Muscle layer of duodenum (tissue), 2 donors: ENCODE measurements around the gene PDZD7.

ENCODE experiments used
- H3K27ac ChIP-seq: one replicate; pipeline ENCODE4 v1.7.0; 2013; ENCODE audit warnings: mild to moderate bottlenecking, low read length
- H3K27me3 ChIP-seq: one replicate; pipeline ENCODE4 v1.7.0; 2013; ENCODE audit warnings: low read depth, mild to moderate bottlenecking, control low read depth, low read length
- H3K36me3 ChIP-seq, 2 donors: one replicate each; pipeline ENCODE4 v1.7.0; 2013; ENCODE audit warnings: low read length in 2 of 2, control low read depth in 1 of 2, mild to moderate bottlenecking in 1 of 2; ENCODE audit not compliant: insufficient read depth in 2 of 2, control insufficient read depth in 1 of 2
- H3K4me1 ChIP-seq, 2 donors: one replicate each; pipeline ENCODE4 v1.7.0; 2013; ENCODE audit warnings: low read length in 2 of 2, mild to moderate bottlenecking in 2 of 2, control low read depth in 1 of 2, moderate library complexity in 1 of 2; ENCODE audit not compliant: insufficient read depth in 2 of 2, control insufficient read depth in 1 of 2
- H3K4me3 ChIP-seq, 2 donors: one replicate each; pipeline ENCODE4 v1.7.0; 2013; ENCODE audit warnings: low read length in 2 of 2, low read depth in 1 of 2, mild to moderate bottlenecking in 1 of 2
- H3K9me3 ChIP-seq, 2 donors: one replicate each; pipeline ENCODE4 v1.7.0; 2013; ENCODE audit warnings: low read length in 2 of 2, control low read depth in 1 of 2, mild to moderate bottlenecking in 1 of 2; ENCODE audit not compliant: control insufficient read depth in 1 of 2
- donor health status: healthy.

The PDZD7 gene

DNA sequence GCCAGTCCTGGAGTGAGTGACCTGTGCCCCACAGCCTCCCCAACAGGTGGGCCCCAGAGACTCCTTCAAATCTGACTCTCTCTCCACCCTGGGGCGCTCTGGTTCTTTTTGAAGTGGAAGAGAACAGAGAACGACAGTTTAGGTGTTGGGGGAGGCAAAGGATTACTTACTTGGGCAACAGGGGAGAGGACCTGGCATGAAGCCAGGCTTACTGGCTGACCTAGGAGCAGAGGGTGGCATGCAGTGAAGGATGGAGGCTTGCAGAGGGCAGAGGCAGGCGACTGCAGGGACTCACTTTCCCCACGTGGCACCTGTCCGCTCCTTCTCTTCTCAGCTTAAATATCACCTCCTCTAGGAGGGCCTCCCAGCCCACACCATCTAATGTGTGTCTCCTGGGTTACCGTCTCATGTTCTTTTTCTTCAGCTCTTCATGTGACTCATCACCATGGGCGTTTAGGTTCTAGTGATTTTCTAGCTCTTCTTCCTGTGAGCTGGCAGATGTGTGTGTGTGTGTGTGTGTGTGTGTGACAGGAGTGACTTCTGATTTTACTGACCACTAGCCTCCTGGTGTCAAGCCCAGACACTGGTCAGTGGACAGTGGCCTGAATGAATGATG is 15.9 kb downstream of the PDZD7 start:
- Histone ChIP-seq H3K4me1 (peaks cover 8 to 32% of the 10 kb centered on the region in 2 donors), H3K4me3 (no peak overlapping the region), H3K9me3 (no peaks in the 10 kb centered on the region), H3K27me3 (no peaks in the 10 kb centered on the region), H3K27ac (no peak overlapping the region), H3K36me3 (no peaks in the 10 kb centered on the region)

DNA sequence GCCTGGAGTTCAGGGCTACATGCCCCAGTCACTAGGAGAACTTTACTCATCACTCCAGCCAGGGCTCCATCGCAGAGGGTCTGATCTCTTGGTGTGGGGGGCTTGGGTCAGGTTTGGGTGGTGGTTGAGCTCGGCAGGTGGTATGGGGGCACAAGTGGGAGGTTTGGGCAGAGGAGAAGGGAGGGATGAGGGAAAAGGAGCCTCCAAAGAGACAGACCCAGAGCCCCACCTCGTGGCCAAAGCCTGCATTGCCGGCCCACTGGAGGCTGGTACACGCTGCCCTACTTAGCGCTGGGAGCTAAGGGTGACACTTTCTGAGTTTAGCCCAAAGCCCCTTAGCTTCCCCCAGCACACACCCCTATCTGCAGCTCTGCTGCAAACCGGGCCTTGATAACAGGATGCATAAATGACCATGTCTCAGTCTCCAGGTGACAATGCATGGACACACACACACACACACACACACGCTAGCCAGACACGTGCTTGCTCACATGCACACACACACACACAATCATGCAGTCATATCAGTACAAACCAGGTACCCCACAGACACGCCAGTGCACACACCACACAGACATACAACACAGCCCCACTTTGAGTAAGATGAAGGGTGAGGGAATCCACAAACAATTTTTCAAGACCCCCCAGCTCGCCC is 16.6 kb downstream of the PDZD7 start:
- no peaks in the 10 kb centered on the region for H3K36me3 ChIP-seq
- H3K4me1 ChIP-seq: peaks cover 8 to 32% of the 10 kb centered on the region in 2 donors
- no peak overlapping the region for H3K4me3 ChIP-seq
- no peaks in the 10 kb centered on the region for H3K27me3 ChIP-seq
- no peaks in the 10 kb centered on the region for H3K9me3 ChIP-seq
- H3K27ac ChIP-seq: no peak overlapping the region

DNA sequence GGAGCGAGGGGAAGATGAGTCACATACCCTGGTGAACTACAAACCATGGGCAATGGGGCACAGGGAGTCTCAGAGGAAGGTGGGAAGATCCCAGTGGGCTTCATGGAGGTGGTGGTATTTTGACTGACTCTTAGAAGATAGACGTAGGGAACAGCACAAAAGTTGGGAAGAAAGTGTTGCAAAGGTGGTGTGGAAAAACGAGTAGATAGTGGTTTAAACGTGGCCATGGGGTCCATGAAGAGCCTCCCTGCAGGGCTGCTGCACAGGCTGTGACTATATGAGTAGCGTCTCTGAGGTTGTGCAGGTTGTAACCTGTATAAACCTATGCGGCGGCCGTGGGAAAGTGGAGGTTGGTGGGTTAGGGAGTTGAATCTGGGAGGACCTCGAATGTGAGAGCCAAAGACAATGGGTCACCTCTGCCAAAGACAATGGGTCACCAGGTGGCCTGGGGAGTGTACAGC is 17.5 kb downstream of the PDZD7 start:
- Histone ChIP-seq H3K27me3 (no peaks in the 10 kb centered on the region), H3K4me1 (peaks cover 8 to 35% of the 10 kb centered on the region in 2 donors), H3K9me3 (no peaks in the 10 kb centered on the region), H3K36me3 (no peaks in the 10 kb centered on the region), H3K27ac (no peak overlapping the region), H3K4me3 (no peak overlapping the region)

DNA sequence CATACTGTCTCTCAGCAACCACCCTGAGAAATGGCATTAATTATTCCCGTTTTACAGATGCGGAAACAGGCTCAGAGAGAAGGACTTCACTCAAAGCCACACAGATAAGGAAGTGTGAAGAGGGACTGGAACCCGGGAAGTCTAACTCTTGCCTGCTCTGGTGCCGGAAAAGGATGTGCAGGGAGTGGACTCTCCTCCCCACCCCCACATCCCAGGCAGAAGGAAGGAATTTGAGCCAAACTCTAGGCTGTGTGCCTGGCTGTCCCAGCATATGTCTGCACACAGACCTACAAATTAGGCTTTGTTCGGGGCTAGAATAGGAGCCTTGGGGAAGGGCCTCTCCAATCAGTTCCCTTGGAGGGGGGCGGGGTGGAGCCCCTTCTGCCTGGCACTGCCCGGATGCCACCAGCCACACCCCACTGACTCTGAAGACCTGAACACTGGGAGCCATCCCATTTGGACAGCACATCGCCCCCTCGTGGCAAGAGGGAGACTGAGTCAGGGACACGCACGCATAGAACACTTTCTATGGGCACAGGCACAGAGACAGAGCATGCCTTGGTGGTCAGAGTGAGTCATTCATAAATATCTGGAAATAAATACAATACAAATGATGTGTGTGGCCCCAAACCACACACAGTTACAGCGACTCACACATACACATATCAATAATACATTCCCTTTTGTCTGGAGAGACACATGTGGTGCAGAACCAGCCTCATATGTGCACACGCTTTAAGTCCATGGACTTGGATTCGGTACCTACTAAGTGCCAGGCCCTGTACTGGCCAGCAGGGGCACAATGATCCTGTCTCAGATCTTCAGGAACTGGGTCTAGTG is 18.2 kb downstream of the PDZD7 start:
- no peak overlapping the region for H3K27ac ChIP-seq
- no peaks in the 10 kb centered on the region for H3K9me3 ChIP-seq
- H3K4me1 ChIP-seq: peaks cover 8 to 41% of the 10 kb centered on the region in 2 donors
- H3K4me3 ChIP-seq: no peak overlapping the region
- no peaks in the 10 kb centered on the region for H3K27me3 ChIP-seq
- no peaks in the 10 kb centered on the region for H3K36me3 ChIP-seq

DNA sequence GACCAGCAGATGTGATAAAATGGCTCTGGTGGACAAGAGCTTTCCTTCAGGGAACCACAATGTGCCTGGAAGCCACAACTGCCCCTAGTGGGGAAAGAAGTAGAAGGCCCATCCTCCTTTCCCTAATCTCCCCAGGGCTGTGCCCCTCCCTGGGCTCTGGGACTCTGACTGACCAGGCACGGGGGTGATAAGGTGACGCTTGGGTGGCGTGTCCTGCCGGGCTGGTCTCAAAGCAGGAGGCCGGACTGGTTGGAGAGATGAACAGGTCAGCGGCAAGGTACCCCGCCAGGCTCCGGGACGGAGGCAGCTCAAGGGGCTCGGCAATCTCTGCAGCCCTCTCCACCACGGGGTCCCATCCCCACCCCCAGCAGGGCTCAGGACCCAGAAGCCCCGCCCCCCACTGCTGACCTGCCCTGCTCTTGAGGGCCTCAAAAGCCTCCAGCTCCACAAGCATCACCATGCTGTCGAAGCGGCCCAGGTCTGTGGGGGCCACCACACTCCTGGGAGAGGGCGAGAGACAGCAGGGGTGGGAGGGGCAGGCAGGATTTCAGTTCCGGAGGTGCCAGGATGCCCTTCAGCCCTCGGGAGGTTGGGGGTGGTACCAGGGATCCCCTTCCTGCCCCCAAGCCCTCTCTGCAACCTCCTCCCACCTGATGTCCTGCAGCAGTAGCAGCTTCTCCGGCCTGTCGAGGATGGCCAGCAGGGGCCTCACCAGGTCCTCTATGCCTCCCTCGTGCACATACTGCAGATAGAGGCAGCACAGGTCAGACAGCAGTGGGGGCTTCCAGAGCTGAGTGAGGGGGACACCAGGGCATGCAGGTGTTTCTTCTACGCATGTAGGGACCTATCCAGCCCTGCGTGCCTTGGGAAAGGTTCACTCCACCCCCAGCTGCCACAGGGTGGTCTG is 19.2 kb downstream of the PDZD7 start:
- Histone ChIP-seq H3K4me1 (peaks cover 8 to 50% of the 10 kb centered on the region in 2 donors), H3K36me3 (peaks cover 0 to 4% of the 10 kb centered on the region in 2 donors), H3K27ac (no peak overlapping the region), H3K27me3 (no peaks in the 10 kb centered on the region), H3K9me3 (no peaks in the 10 kb centered on the region), H3K4me3 (no peak overlapping the region)

DNA sequence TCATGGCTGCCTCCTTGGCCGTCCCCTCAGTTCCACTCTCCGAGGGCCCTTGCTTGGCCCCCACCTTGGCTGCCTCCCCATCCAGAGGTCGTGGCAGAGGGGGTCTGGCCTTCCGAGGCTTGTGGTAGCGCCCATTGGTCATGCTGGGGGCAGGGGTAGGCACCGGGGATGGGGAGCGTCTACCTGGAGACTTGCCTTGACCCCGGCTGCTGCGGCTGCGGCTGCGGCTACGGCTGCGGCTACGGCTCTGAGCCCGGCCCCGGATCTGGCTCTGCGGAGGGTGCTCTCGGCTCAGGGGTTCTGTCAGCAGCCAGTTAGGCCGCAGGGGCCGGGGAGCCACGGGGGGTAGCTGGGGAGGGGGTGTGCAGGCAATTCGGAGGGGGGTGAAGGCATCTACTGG is 20.6 kb downstream of the PDZD7 start:
- H3K4me1 ChIP-seq: peaks cover 8 to 55% of the 10 kb centered on the region in 2 donors
- no peaks in the 10 kb centered on the region for H3K27me3 ChIP-seq
- peaks cover 6 to 18% of the 10 kb centered on the region in 2 donors for H3K36me3 ChIP-seq
- no peaks in the 10 kb centered on the region for H3K9me3 ChIP-seq
- no peak overlapping the region for H3K4me3 ChIP-seq
- H3K27ac ChIP-seq: no peak overlapping the region

DNA sequence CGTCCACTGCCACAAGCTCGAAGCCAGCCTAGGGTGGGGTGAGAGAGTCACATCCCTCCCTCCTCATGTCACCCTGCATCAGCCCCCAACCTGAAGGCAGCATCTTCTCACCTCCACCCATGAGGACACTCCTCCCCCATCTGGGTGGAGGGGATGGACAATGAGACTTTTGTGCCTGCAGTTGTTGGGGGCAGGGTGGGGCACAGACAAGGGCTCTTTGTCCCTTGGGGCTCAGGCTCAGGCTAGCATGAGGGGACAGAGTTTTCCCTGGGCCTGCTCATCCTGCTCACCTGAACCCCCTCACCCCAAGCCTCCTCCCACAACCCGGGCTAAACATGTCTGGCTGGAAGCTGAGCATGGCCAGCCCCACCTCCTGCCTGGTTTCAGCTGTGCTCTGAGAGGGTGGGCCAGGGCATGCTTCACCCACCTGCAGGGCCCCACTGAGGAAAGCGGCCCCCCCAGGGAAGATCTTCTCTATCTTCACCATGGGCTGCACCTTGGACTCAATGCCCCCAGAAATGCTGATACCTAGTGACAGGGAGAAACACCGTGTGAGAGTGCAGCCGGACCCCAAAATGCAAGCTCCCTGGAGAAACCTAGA is 22.0 kb downstream of the PDZD7 start:
- Histone ChIP-seq H3K4me1 (peaks cover 8 to 51% of the 10 kb centered on the region in 2 donors), H3K4me3 (no peak overlapping the region), H3K27me3 (no peaks in the 10 kb centered on the region), H3K36me3 (peaks cover 6 to 26% of the 10 kb centered on the region in 2 donors), H3K27ac (no peak overlapping the region), H3K9me3 (no peaks in the 10 kb centered on the region)

DNA sequence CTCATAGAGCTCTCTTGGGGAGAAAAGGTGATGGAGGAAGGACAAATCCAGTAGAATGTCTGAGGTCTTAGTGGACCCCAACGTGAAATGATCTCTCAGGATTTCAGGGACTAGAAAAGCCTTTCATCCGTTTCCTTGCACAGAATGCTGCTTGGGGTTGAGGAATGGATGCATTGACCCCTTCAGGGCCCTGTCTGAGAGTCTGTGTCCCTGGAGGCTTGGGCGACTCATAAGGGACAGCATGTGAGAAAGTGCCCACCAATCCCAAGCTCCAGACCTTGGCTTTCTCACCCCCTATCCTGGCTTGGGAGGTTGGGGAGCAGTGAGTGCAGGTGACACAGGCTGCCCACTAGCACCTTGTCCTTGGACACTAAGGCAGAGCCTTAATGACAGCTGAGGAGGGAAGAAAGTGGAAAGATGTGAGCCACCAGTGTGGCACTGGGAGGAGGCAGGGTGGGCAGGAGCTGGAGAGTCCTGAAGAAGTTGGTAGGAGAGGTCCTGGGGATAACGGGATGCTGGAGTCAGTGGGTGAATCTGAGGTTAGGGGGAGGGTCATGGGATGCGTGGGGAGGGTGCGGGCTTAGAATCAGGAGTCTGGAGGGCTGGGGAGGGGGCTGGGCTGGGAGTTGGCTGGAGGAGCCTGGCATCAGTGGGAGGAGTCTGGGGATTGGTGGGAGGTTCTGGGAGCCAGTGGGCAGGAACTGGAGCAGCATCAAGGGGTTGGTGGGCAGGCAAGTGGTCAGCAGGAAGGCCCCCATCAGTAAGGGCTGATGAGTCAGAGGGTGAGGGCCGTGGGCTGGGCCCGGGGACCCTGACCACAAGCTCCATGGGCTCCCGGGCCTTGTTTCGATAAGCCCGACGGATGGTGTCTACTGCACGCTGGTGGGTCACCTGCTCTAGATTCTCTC is 22.8 kb downstream of the PDZD7 start:
- no peaks in the 10 kb centered on the region for H3K27me3 ChIP-seq
- H3K36me3 ChIP-seq: peaks cover 6 to 34% of the 10 kb centered on the region in 2 donors
- no peaks in the 10 kb centered on the region for H3K9me3 ChIP-seq
- no peak overlapping the region for H3K4me3 ChIP-seq
- H3K27ac ChIP-seq: peak overlapping the region; percentile 20
- H3K4me1 ChIP-seq: peaks cover 4 to 49% of the 10 kb centered on the region in 2 donors

DNA sequence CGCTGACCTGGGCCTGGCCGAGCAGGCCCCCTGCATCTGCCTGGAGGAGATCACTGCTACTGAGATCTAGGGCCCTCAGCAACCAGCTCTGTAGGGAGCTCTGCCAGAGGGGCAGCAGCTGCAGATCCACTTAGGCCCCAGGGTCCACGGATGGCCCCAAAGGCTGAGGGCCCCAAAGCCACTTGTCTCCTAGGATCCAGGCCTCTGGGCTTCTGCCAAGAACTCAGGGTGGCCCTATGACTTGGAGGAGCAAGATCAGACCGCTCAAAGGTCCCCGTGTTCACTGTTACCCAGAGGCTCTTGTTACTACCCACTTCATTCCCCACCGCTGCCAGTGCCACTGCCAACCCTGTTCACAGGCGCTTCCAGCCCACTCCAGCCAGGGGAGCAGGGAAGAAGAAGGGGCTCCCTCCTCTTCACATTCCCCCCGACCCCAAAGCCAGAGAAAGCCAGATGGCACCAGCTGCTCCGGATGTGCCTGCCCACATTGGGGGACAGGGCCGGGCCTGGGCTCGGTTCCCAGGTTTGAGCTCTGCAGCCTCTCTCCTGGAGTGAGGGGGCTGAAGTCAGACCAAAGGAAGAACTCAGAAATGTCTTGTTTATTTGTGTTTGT is 23.7 kb downstream of the PDZD7 start:
- Histone ChIP-seq H3K9me3 (no peaks in the 10 kb centered on the region), H3K4me1 (peaks cover under 1 to 47% of the 10 kb centered on the region in 2 donors), H3K27me3 (no peaks in the 10 kb centered on the region), H3K4me3 (no peak overlapping the region), H3K27ac (no peak overlapping the region), H3K36me3 (peaks cover 8 to 37% of the 10 kb centered on the region in 2 donors)
